Spleen (tissue), 11 donors: ENCODE results near the gene ADAMTS17. TPM values are rescaled to one million over a fixed set of nuclear protein-coding genes. Genes with fewer than 3 reads are reported as not detected.

ENCODE experiments used
- DNase-seq: peaks from one replicate; pipeline ENCODE4 v3.0.0-alpha.2; 2020
- H3K27ac ChIP-seq, 8 donors: fragments of 200-600 bp; sonication (generic) in 7 of 8; 1 replicate in 4 of 8; 2 replicates in 4 of 8; pipeline versions ENCODE4 v1.5.0 to v1.8.0; 2016 to 2021; ENCODE audit warnings: inconsistent platforms in 4 of 8, mild to moderate bottlenecking in 4 of 8, moderate library complexity in 1 of 8
- H3K27me3 ChIP-seq, 7 donors: fragments of 200-600 bp; sonication (generic) in 6 of 7; replicated peaks in 1 of 7; 1 replicate in 4 of 7; 2 replicates in 3 of 7; pipeline versions ENCODE4 v1.5.0 to v1.8.0; 2016 to 2021; ENCODE audit warnings: inconsistent platforms in 3 of 7, mild to moderate bottlenecking in 1 of 7
- H3K36me3 ChIP-seq, 6 donors: fragments of 200-600 bp; sonication (generic) in 5 of 6; 1 replicate in 4 of 6; 2 replicates in 2 of 6; pipeline versions ENCODE4 v1.5.0 to v1.8.0; 2016 to 2021; ENCODE audit warnings: inconsistent platforms in 2 of 6
- H3K4me1 ChIP-seq, 6 donors: fragments of 200-600 bp; sonication (generic) in 5 of 6; 1 replicate in 3 of 6; 2 replicates in 3 of 6; pipeline versions ENCODE4 v1.5.0 to v1.8.0; 2016 to 2021; ENCODE audit warnings: inconsistent platforms in 3 of 6
- H3K4me3 ChIP-seq, 8 donors: fragments of 200-600 bp; sonication (generic) in 7 of 8; 1 replicate in 4 of 8; 2 replicates in 4 of 8; pipeline versions ENCODE4 v1.5.0 to v1.8.0; 2016 to 2021; ENCODE audit warnings: inconsistent platforms in 4 of 8, mild to moderate bottlenecking in 4 of 8, moderate library complexity in 2 of 8
- H3K9me3 ChIP-seq, 8 donors: fragments of 200-600 bp; sonication (generic) in 7 of 8; 1 replicate in 4 of 8; 2 replicates in 4 of 8; pipeline versions ENCODE4 v1.5.0 to v1.8.0; 2016 to 2021; ENCODE audit warnings: inconsistent platforms in 4 of 8
- CTCF ChIP-seq, 11 experiments: fragments of 200-600 bp in 7 of 11; fragments of 450-650 bp in 4 of 11; sonication (generic) in 4 of 11; IDR thresholded peaks in 8 of 11; conservative IDR thresholded peaks in 3 of 11; 1 replicate in 7 of 11; 2 replicates in 4 of 11; pipeline versions ENCODE4 v1.4.0 to v1.8.0; 2016 to 2021; ENCODE audit warnings: antibody characterized with exemption in 11 of 11, inconsistent platforms in 4 of 11, mild to moderate bottlenecking in 1 of 11
- POLR2A ChIP-seq, 3 donors: fragments of 450-650 bp; IDR thresholded peaks; one replicate each; pipeline ENCODE4 v1.5.1; 2017; ENCODE audit warnings: antibody characterized with exemption in 3 of 3, mild to moderate bottlenecking in 1 of 3
- POLR2AphosphoS5 ChIP-seq, 3 donors: sonication (generic); formaldehyde crosslinking; IDR thresholded peaks; one replicate each; pipeline ENCODE4 v1.5.1; 2017; ENCODE audit warnings: antibody characterized with exemption in 3 of 3
- WGBS, 5 donors: extraction: QIAGEN DNeasy Blood & Tissue Kit in 3 of 5; methylation state at CpG; one replicate each; pipeline versions ENCODE4 v1.1.5 to v1.1.7; 2013 to 2018; 5-methylcytosine and 5-hydroxymethylcytosine counted together
- intact Hi-C: fragments of 100-400 bp; cut with DNase I; formaldehyde crosslinking; loops from one replicate; pipeline ENCODE4 v1.15.0; 2023; ENCODE audit warnings: low total_unique reads
- polyA plus RNA-seq, 3 donors: library from polyadenylated mRNA; stranded (reverse); fragments of 200-250 nt; gene quantifications; one replicate each; pipeline ENCODE4 v1.2.1, GENCODE V29; 2013
- total RNA-seq, 7 donors: library from RNA; depleted of rRNA in 3 of 7; stranded (reverse); fragments of >200 nt in 3 of 7; fragmentation: NEBNext Ultra II Directional in 4 of 7; extraction: Animal tissue kit (Norgen Biotek cat#: 25700) in 4 of 7; gene quantifications; one replicate each; pipeline versions ENCODE4 v1.1.0 to v1.2.1, GENCODE V29; 2016 to 2021
- donor health status: healthy with polysubstance abuse.
- donor health status: DM: no; HTN: no; CAD: no; lungs with moderate emphysema.
- donor health status: DM: no; HTN: no; CAD: no.
- donor health status: Bipolar disorder and iron deficiency.
- donor health status: healthy.
- donor health status: DM: no; HTN: no; CAD: no.
- donor health status: DM: yes; HTN: yes; CAD: no.

Gene ADAMTS17
- total and polyA plus RNA-seq, 10 donors = 0.21 to 13.2 (median 5.8) TPM

- H3K27me3 ChIP-seq = no peaks in the 10 kb centered on the region
- H3K36me3 ChIP-seq = no peaks in the 10 kb centered on the region
- intact Hi-C loops = no loop called here
- TF ChIP-seq CTCF (IDR thresholded peaks at IDR 0.05 in 8 of 11, conservative IDR thresholded peaks at IDR 0.05 in 3 of 11) = no peak
- no peak for TF ChIP-seq POLR2AphosphoS5 (IDR thresholded peaks at IDR 0.05)
- TF ChIP-seq POLR2A (IDR thresholded peaks at IDR 0.05) = no peak
- H3K4me3 ChIP-seq = no peak overlapping the region
- no peak overlapping the region for H3K27ac ChIP-seq
- peaks cover 3 to 54% (median 40%) of the 10 kb centered on the region in 8 donors for H3K9me3 ChIP-seq
- no peak for DNase-seq
- no peaks in the 10 kb centered on the region for H3K4me1 ChIP-seq
- WGBS, 5 donors = 91 to 99% (median 95%) methylated on average over 3 of the region's 3 CpGs
Measured at GRCh38 chr15:100174904-100175275, 166.9 kb downstream of the ADAMTS17 start.

GRCh38 chr15:100174159-100174903, 167.4 kb downstream of the ADAMTS17 start:
- Histone ChIP-seq H3K36me3 (no peaks in the 10 kb centered on the region), H3K27ac (no peak overlapping the region), H3K4me3 (no peak overlapping the region), H3K27me3 (no peaks in the 10 kb centered on the region), H3K4me1 (no peaks in the 10 kb centered on the region), H3K9me3 (peaks cover 3 to 54% (median 40%) of the 10 kb centered on the region in 8 donors)
- TF ChIP-seq POLR2A (IDR thresholded peaks at IDR 0.05) (no peak), CTCF (IDR thresholded peaks at IDR 0.05 in 8 of 11, conservative IDR thresholded peaks at IDR 0.05 in 3 of 11) (no peak), POLR2AphosphoS5 (IDR thresholded peaks at IDR 0.05) (no peak)
- intact Hi-C loops = no loop called here
- WGBS, 5 donors = 68 to 77% (median 72%) methylated on average over 7 of the region's 7 CpGs
- no peak for DNase-seq

GRCh38 chr15:100172356-100173024, 169.3 kb downstream of the ADAMTS17 start:
- Histone ChIP-seq H3K4me1 (no peaks in the 10 kb centered on the region), H3K36me3 (no peaks in the 10 kb centered on the region), H3K27me3 (peaks cover 0 to 3% (median 0%) of the 10 kb centered on the region in 7 donors), H3K4me3 (no peak overlapping the region), H3K27ac (no peak overlapping the region), H3K9me3 (peaks cover 3 to 54% (median 40%) of the 10 kb centered on the region in 8 donors)
- TF ChIP-seq POLR2A (IDR thresholded peaks at IDR 0.05) = no peak
- no peak for TF ChIP-seq POLR2AphosphoS5 (IDR thresholded peaks at IDR 0.05)
- no peak for TF ChIP-seq CTCF (IDR thresholded peaks at IDR 0.05 in 8 of 11, conservative IDR thresholded peaks at IDR 0.05 in 3 of 11)
- no peak for DNase-seq
- intact Hi-C loops = no loop called here
- WGBS, 5 donors = 87 to 93% (median 92%) methylated on average over 7 of the region's 7 CpGs

- Histone ChIP-seq H3K4me3 (no peak overlapping the region), H3K27me3 (peaks cover 0 to 6% (median 0%) of the 10 kb centered on the region in 7 donors), H3K36me3 (no peaks in the 10 kb centered on the region), H3K9me3 (peaks cover 3 to 54% (median 40%) of the 10 kb centered on the region in 8 donors), H3K27ac (peak overlapping the region in 2 of 8 donors; percentile 1 to 64), H3K4me1 (no peaks in the 10 kb centered on the region)
- DNase-seq = no peak
- intact Hi-C loops = no loop called here
- TF ChIP-seq CTCF (IDR thresholded peaks at IDR 0.05 in 8 of 11, conservative IDR thresholded peaks at IDR 0.05 in 3 of 11) (no peak), POLR2A (IDR thresholded peaks at IDR 0.05) (no peak), POLR2AphosphoS5 (IDR thresholded peaks at IDR 0.05) (no peak)
- WGBS, 5 donors = 83 to 92% (median 89%) methylated on average over 5 of the region's 5 CpGs
Measured at GRCh38 chr15:100171411-100171810, 170.4 kb downstream of the ADAMTS17 start.
